KMS-11 (cell line): ENCODE measurements around the gene RBM23.

Source experiments
- H2AFZ ChIP-seq: fragments of 200-600 bp; sonication (generic); 2 replicates; pipeline ENCODE4 v1.6.1; 2016; ENCODE audit warnings: antibody characterized with exemption, mixed run types, low read depth
- H3K27ac ChIP-seq: fragments of 200-600 bp; sonication (generic); 2 replicates; pipeline ENCODE4 v1.6.1; 2016; ENCODE audit warnings: mild to moderate bottlenecking, mixed run types
- H3K27me3 ChIP-seq: fragments of 200-600 bp; sonication (generic); 2 replicates; pipeline ENCODE4 v1.6.1; 2017; ENCODE audit warnings: mild to moderate bottlenecking, low read depth, mixed run types, moderate library complexity; ENCODE audit not compliant: insufficient read depth
- H3K36me3 ChIP-seq: fragments of 200-600 bp; sonication (generic); 2 replicates; pipeline ENCODE4 v1.6.1; 2017; ENCODE audit warnings: mild to moderate bottlenecking, mixed run types; ENCODE audit not compliant: insufficient read depth
- H3K4me1 ChIP-seq: fragments of 200-600 bp; sonication (generic); 2 replicates; pipeline ENCODE4 v1.6.1; 2016; ENCODE audit warnings: mild to moderate bottlenecking, low read depth, mixed run types; ENCODE audit not compliant: poor library complexity, severe bottlenecking
- H3K4me2 ChIP-seq: fragments of 200-600 bp; sonication (generic); 2 replicates; pipeline ENCODE4 v1.7.0; 2016; ENCODE audit warnings: mild to moderate bottlenecking, mixed run types
- H3K4me3 ChIP-seq: fragments of 200-600 bp; sonication (generic); IDR thresholded peaks from 2 replicates; pipeline ENCODE4 v1.6.1; 2017; ENCODE audit warnings: low read depth, low read length, mixed read lengths; ENCODE audit not compliant: insufficient read depth
- H3K79me2 ChIP-seq: fragments of 200-600 bp; sonication (generic); 2 replicates; pipeline ENCODE4 v1.6.1; 2016; ENCODE audit warnings: low read depth, mixed run types; ENCODE audit not compliant: insufficient read depth
- H3K9ac ChIP-seq: fragments of 200-600 bp; sonication (generic); 2 replicates; pipeline ENCODE4 v1.6.1; 2016; ENCODE audit warnings: mild to moderate bottlenecking, mixed run types
- H4K20me1 ChIP-seq: fragments of 200-600 bp; sonication (generic); 2 replicates; pipeline ENCODE4 v1.6.1; 2016; ENCODE audit warnings: mild to moderate bottlenecking, mixed run types; ENCODE audit not compliant: insufficient read depth
- TF ChIP-seq, protein P1 (sequence below): fragments of 200-600 bp; sonication (generic); conservative IDR thresholded peaks from 2 replicates; pipeline ENCODE4 v1.6.1; 2017; ENCODE audit warnings: low read depth, mild to moderate bottlenecking, antibody characterized with exemption, low read length, moderate library complexity, mixed read lengths

The RBM23 gene

DNA sequence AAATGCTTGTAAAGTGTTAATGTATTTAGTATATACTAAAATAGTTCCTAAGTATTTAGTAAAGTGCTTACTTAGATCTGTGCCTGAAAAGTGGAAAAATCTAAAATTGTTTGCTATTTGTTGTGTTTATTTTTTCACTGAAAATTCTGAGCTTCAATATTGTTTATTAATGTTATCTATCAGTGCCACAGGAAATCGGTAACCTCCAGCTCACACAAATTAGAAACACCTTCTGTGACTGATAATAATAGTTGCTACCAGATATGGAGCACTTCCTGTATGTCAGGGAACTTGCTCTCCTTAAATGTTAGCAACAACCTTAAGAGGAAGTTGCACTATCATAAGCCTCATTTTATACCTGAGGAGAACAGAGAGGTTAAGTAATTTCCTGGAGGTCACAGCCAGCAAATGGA lies 48.1 kb downstream of the RBM23 start:
- peak overlapping the region; percentile 20; the same call in 1 of the 2 replicates for H3K9ac ChIP-seq

DNA sequence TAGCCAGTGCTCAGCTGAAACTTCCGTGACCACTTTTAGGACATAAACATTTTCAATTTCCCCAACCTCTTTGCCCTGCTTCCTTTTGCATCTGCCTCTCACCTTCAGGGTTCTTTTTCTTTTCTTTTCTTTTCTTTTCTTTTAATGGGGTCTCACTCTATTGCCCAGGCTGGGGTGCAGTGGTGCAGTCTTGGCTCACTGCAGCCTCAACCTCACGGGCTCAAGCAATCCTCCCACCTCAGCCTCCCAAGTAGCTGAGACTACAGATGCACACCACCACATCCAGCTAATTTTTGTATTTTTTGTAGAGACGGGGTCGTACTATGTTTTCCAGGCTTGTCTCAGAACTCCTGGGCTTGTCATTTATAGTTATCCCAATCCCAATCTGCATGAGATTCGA lies 52.1 kb downstream of the RBM23 start:
- no peaks in the 10 kb centered on the region for H3K36me3 ChIP-seq
- no peak overlapping the region for H3K9ac ChIP-seq
- H2AFZ ChIP-seq, result no peak overlapping the region
- no peak overlapping the region for H3K27ac ChIP-seq
- no peaks in the 10 kb centered on the region for H3K79me2 ChIP-seq
- no peak overlapping the region for H3K4me2 ChIP-seq
- H3K27me3 ChIP-seq, result no peaks in the 10 kb centered on the region
- H3K4me1 ChIP-seq, result peaks cover 17% of the 10 kb centered on the region
- no peak overlapping the region for H3K4me3 ChIP-seq
- H4K20me1 ChIP-seq, result no peaks in the 10 kb centered on the region
- TF ChIP-seq, protein P1, sequence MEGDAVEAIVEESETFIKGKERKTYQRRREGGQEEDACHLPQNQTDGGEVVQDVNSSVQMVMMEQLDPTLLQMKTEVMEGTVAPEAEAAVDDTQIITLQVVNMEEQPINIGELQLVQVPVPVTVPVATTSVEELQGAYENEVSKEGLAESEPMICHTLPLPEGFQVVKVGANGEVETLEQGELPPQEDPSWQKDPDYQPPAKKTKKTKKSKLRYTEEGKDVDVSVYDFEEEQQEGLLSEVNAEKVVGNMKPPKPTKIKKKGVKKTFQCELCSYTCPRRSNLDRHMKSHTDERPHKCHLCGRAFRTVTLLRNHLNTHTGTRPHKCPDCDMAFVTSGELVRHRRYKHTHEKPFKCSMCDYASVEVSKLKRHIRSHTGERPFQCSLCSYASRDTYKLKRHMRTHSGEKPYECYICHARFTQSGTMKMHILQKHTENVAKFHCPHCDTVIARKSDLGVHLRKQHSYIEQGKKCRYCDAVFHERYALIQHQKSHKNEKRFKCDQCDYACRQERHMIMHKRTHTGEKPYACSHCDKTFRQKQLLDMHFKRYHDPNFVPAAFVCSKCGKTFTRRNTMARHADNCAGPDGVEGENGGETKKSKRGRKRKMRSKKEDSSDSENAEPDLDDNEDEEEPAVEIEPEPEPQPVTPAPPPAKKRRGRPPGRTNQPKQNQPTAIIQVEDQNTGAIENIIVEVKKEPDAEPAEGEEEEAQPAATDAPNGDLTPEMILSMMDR, result no peak

More for the DNA sequence above, 48.1 kb downstream of the RBM23 start:
- Histone ChIP-seq H3K27me3 (no peaks in the 10 kb centered on the region), H3K4me3 (no peak overlapping the region), H3K36me3 (no peaks in the 10 kb centered on the region), H3K27ac (peak overlapping the region; percentile 69), H3K79me2 (no peaks in the 10 kb centered on the region), H4K20me1 (no peaks in the 10 kb centered on the region), H2AFZ (peak overlapping the region; percentile 53; the same call in 1 of the 2 replicates), H3K4me2 (peak overlapping the region; percentile 95), H3K4me1 (peaks cover 22% of the 10 kb centered on the region)
- TF ChIP-seq, protein P1, result no peak

DNA sequence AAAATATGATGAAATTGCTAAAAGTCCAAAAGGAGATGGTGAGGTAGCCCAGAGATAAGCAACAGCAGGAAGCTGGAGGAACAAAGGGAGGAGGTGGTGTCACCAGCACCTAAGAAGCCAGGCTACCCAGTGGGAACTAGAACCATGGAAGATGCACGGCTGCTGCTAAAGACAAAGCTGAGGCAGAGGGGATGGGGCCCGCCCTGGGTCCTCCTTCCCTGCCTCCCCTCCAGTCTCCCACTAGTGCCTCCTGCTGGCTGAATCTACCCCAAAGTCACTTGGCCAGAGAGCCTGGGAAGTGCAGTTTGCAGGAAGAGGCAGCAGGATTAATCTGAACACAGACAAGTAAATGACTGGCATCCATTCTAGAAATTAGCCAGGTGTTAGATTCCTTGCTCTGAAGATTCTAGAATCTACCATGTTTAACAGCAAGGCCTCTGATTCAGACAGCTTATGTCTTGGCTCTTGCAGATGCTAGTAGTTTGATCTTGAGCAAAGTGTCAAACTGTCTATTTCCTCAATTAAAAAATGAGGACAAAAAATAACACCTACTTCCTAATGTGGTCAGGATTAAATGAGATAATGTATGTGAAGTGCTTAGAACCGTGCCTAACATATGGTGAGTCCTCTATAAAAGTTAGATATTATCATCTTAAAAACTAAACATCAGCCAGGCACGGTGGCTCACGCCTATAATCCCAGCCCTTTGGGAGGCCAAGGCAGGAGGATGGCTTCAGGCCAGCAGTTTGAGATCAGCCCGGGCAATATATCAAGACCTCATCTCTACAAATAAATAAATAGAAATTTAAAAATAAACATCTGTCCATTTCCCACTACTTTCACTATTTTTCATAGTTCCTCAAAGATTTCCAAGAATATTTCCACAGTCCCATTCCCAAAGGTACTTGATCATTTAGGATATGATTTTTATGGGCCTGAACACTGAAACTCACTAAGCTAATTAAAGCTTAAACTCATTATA lies 53.2 kb downstream of the RBM23 start:
- no peak overlapping the region for H3K27ac ChIP-seq
- H3K27me3 ChIP-seq, result no peaks in the 10 kb centered on the region
- no peaks in the 10 kb centered on the region for H3K79me2 ChIP-seq
- H3K4me1 ChIP-seq, result peaks cover 14% of the 10 kb centered on the region
- H2AFZ ChIP-seq, result no peak overlapping the region
- no peaks in the 10 kb centered on the region for H3K36me3 ChIP-seq
- TF ChIP-seq, protein P1, result 0 out of 2 replicates have a peak, but pooled peaks have one; percentile 24
- no peaks in the 10 kb centered on the region for H4K20me1 ChIP-seq
- no peak overlapping the region for H3K9ac ChIP-seq
- H3K4me2 ChIP-seq, result no peak overlapping the region
- H3K4me3 ChIP-seq, result no peak overlapping the region

DNA sequence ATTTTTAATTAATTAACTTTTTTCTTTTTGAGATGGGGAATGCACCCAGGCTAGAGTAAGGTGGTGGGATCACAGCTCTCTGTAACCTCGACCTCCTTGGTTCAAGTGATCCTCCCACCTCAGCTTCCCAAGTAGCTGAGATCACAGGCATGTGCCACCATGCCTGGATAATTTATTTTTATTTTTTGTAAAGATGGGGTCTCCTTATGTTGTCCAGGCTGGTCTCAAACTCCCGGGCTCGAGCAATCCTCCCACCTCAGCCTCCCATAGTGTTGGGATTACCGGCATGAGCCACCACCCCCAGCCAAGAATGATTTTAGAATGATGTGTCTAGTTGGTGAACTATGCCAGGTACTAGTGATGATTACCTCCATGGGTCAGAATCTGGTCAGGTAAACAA lies 54.0 kb downstream of the RBM23 start:
- Histone ChIP-seq H3K9ac (no peak overlapping the region), H3K27ac (no peak overlapping the region), H3K4me3 (no peak overlapping the region), H4K20me1 (no peaks in the 10 kb centered on the region), H3K79me2 (no peaks in the 10 kb centered on the region), H3K27me3 (no peaks in the 10 kb centered on the region), H3K4me2 (no peak overlapping the region), H2AFZ (no peak overlapping the region), H3K4me1 (peaks cover 7% of the 10 kb centered on the region), H3K36me3 (no peaks in the 10 kb centered on the region)
- TF ChIP-seq, protein P1, result no peak
